Naive B cell (primary cell): Measurements from ENCODE around the gene DNAI2. TPM values are rescaled to one million over a fixed set of nuclear protein-coding genes. Genes with fewer than 3 reads are reported as not detected.
A peak's percentile ranks its signal among the peaks of the same experiment; 100 is the strongest.
"Not testable (repeated sequence)": the region's sequence is repeated elsewhere in the genome, so short reads cannot be mapped to it uniquely, and the experiment has no call there.

Experiments used
- ATAC-seq, 2 donors: fragments of 150-1000 bp; cut with Tn5 transposase; 2 replicates each; pipeline ENCODE4 v1.10.0; 2021; ENCODE audit warnings: low read depth in 2 of 2, mild to moderate bottlenecking in 2 of 2, moderate library complexity in 2 of 2
- DNase-seq: peaks from one replicate; pipeline ENCODE4 v3.0.0; 2022
- H3K27ac Mint-ChIP-seq, 6 donors: one replicate each; pipeline ENCODE4 v1.8.0; 2020 to 2022; ENCODE audit warnings: mild to moderate bottlenecking in 6 of 6, mixed read lengths in 6 of 6, moderate library complexity in 5 of 6, inconsistent platforms in 2 of 6
- H3K27me3 Mint-ChIP-seq, 3 donors: one replicate each; pipeline ENCODE4 v1.8.0; 2021 to 2022; ENCODE audit warnings: mixed read lengths in 3 of 3, mild to moderate bottlenecking in 1 of 3
- H3K36me3 Mint-ChIP-seq, 2 donors: one replicate each; pipeline ENCODE4 v1.8.0; 2020 to 2022; ENCODE audit warnings: mixed read lengths in 2 of 2, inconsistent platforms in 1 of 2, mild to moderate bottlenecking in 1 of 2
- H3K4me1 Mint-ChIP-seq, 3 donors: one replicate each; pipeline ENCODE4 v1.8.0; 2020 to 2022; ENCODE audit warnings: mixed read lengths in 3 of 3, inconsistent platforms in 1 of 3, mild to moderate bottlenecking in 1 of 3, moderate library complexity in 1 of 3
- H3K4me3 Mint-ChIP-seq, 8 donors: one replicate each; pipeline ENCODE4 v1.8.0; 2020 to 2022; ENCODE audit warnings: mild to moderate bottlenecking in 8 of 8, mixed read lengths in 8 of 8, moderate library complexity in 8 of 8, inconsistent platforms in 2 of 8
- H3K9me3 Mint-ChIP-seq, 7 donors: one replicate each; pipeline ENCODE4 v1.8.0; 2020 to 2022; ENCODE audit warnings: mixed read lengths in 7 of 7, mild to moderate bottlenecking in 5 of 7, inconsistent platforms in 2 of 7, moderate library complexity in 1 of 7
- polyA plus RNA-seq, 6 donors: library from polyadenylated mRNA; unstranded; fragments of 300-500 nt; fragmentation: Illumina TruSeq; gene quantifications; one replicate each; pipeline ENCODE4 v1.2.3, GENCODE V29; 2021; ENCODE audit warnings: low read depth in 6 of 6

Gene DNAI2
- polyA plus RNA-seq, 6 donors from 2014 or later, result not detected

- Mint-ChIP-seq H3K27me3 (peaks cover 11 to 71% (median 69%) of the 10 kb centered on the region in 3 donors), H3K36me3 (peaks cover 0 to 7% of the 10 kb centered on the region in 2 donors), H3K9me3 (peaks cover 0 to 1% (median 0%) of the 10 kb centered on the region in 7 donors), H3K27ac (peak overlapping the region in 2 of 6 donors; percentile 47 to 54), H3K4me1 (peaks cover 10 to 18% (median 12%) of the 10 kb centered on the region in 3 donors), H3K4me3 (no peak overlapping the region)
- DNase-seq (no peak), ATAC-seq (no peak)
These were observed 1.3 kb upstream of the DNAI2 start for GRCh38 chr17:74272731-74273201.

GRCh38 chr17:74274709-74275340, 791 bp downstream of the DNAI2 start:
- Mint-ChIP-seq H3K4me1 (peaks cover 10 to 20% (median 12%) of the 10 kb centered on the region in 3 donors), H3K4me3 (peak overlapping the region in 5 of 8 donors; percentile 46 to 57 (median 52)), H3K9me3 (peaks cover 0 to 1% (median 0%) of the 10 kb centered on the region in 7 donors), H3K27me3 (peaks cover 6 to 57% (median 52%) of the 10 kb centered on the region in 3 donors), H3K27ac (peak overlapping the region in 1 of 6 donors; percentile 57), H3K36me3 (peaks cover 0 to 7% of the 10 kb centered on the region in 2 donors)
- DNase-seq (no peak), ATAC-seq (no peak)

GRCh38 chr17:74276051-74276476, 2.0 kb downstream of the DNAI2 start:
- H3K27me3 Mint-ChIP-seq, result peaks cover 6 to 48% (median 47%) of the 10 kb centered on the region in 3 donors
- H3K4me1 Mint-ChIP-seq, result peaks cover 10 to 24% (median 12%) of the 10 kb centered on the region in 3 donors
- H3K9me3 Mint-ChIP-seq, result peaks cover 0 to 1% (median 0%) of the 10 kb centered on the region in 7 donors
- peaks cover 0 to 7% of the 10 kb centered on the region in 2 donors for H3K36me3 Mint-ChIP-seq
- DNase-seq (no peak), ATAC-seq (no peak)
- peak overlapping the region in 1 of 8 donors; percentile 25 for H3K4me3 Mint-ChIP-seq
- H3K27ac Mint-ChIP-seq, result peak overlapping the region in 2 of 6 donors; percentile 47 to 51

- peaks cover 10 to 24% (median 12%) of the 10 kb centered on the region in 3 donors for H3K4me1 Mint-ChIP-seq
- no peak for DNase-seq
These were observed 2.5 kb downstream of the DNAI2 start for GRCh38 chr17:74276541-74277009.

GRCh38 chr17:74277935-74278334, 3.9 kb downstream of the DNAI2 start:
- H3K4me1 Mint-ChIP-seq, result peaks cover 10 to 25% (median 12%) of the 10 kb centered on the region in 3 donors
- H3K4me3 Mint-ChIP-seq, result no peak overlapping the region
- H3K9me3 Mint-ChIP-seq, result no peaks in the 10 kb centered on the region
- H3K27me3 Mint-ChIP-seq, result peaks cover 6 to 44% (median 44%) of the 10 kb centered on the region in 3 donors
- DNase-seq (no peak), ATAC-seq (no peak)
- no peak overlapping the region for H3K27ac Mint-ChIP-seq
- peaks cover 0 to 7% of the 10 kb centered on the region in 2 donors for H3K36me3 Mint-ChIP-seq

More at GRCh38 chr17:74276541-74277009, 2.5 kb downstream of the DNAI2 start:
- Mint-ChIP-seq H3K9me3 (peaks cover 0 to 1% (median 0%) of the 10 kb centered on the region in 7 donors), H3K27ac (peak overlapping the region in 1 of 6 donors; percentile 47), H3K27me3 (peaks cover 6 to 48% (median 47%) of the 10 kb centered on the region in 3 donors), H3K4me3 (peak overlapping the region in 1 of 8 donors; percentile 29), H3K36me3 (peaks cover 0 to 7% of the 10 kb centered on the region in 2 donors)
- no peak for ATAC-seq

GRCh38 chr17:74279617-74280016, 5.6 kb downstream of the DNAI2 start:
- Mint-ChIP-seq H3K27me3 (peaks cover 3 to 31% (median 31%) of the 10 kb centered on the region in 3 donors), H3K27ac (peak overlapping the region in 1 of 6 donors; percentile 89), H3K4me1 (peaks cover 1 to 16% (median 3%) of the 10 kb centered on the region in 3 donors)
- H3K4me3 Mint-ChIP-seq, H3K36me3 Mint-ChIP-seq, ATAC-seq, H3K9me3 Mint-ChIP-seq, DNase-seq: not testable (repeated sequence)

- no peak overlapping the region for H3K4me3 Mint-ChIP-seq
- H3K27me3 Mint-ChIP-seq, result peaks cover 0 to 31% (median 26%) of the 10 kb centered on the region in 3 donors
- no peaks in the 10 kb centered on the region for H3K9me3 Mint-ChIP-seq
- H3K4me1 Mint-ChIP-seq, result peaks cover 0 to 16% (median 0%) of the 10 kb centered on the region in 3 donors
- ATAC-seq (peak; percentile 27 to 37), DNase-seq (no peak)
- H3K27ac Mint-ChIP-seq, result no peak overlapping the region
- peaks cover 0 to 7% of the 10 kb centered on the region in 2 donors for H3K36me3 Mint-ChIP-seq
These were observed 6.1 kb downstream of the DNAI2 start for GRCh38 chr17:74280093-74280513.

- H3K27ac Mint-ChIP-seq, result no peak overlapping the region
- H3K27me3 Mint-ChIP-seq, result peaks cover 4 to 15% (median 10%) of the 10 kb centered on the region in 3 donors
- no peak overlapping the region for H3K4me3 Mint-ChIP-seq
- DNase-seq (no peak), ATAC-seq (no peak)
- no peaks in the 10 kb centered on the region for H3K9me3 Mint-ChIP-seq
- H3K4me1 Mint-ChIP-seq, result peaks cover 0 to 14% (median 0%) of the 10 kb centered on the region in 3 donors
- H3K36me3 Mint-ChIP-seq, result no peaks in the 10 kb centered on the region
These were observed 7.8 kb downstream of the DNAI2 start for GRCh38 chr17:74281799-74282198.

- not testable (repeated sequence) for H3K36me3 Mint-ChIP-seq, H3K4me3 Mint-ChIP-seq, H3K27ac Mint-ChIP-seq, H3K9me3 Mint-ChIP-seq, DNase-seq, ATAC-seq
- Mint-ChIP-seq H3K4me1 (peaks cover 0 to 14% (median 0%) of the 10 kb centered on the region in 3 donors), H3K27me3 (peaks cover 4 to 13% (median 13%) of the 10 kb centered on the region in 3 donors)
These were observed 8.2 kb downstream of the DNAI2 start for GRCh38 chr17:74282274-74282586.

GRCh38 chr17:74282587-74283370, 8.7 kb downstream of the DNAI2 start:
- ATAC-seq (no peak), DNase-seq (no peak)
- no peak overlapping the region for H3K4me3 Mint-ChIP-seq
- H3K27ac Mint-ChIP-seq, result peak overlapping the region in 2 of 6 donors; percentile 19 to 52
- H3K9me3 Mint-ChIP-seq, result no peaks in the 10 kb centered on the region
- peaks cover 0 to 14% (median 0%) of the 10 kb centered on the region in 3 donors for H3K4me1 Mint-ChIP-seq
- H3K27me3 Mint-ChIP-seq, result peaks cover 4 to 15% (median 13%) of the 10 kb centered on the region in 3 donors
- H3K36me3 Mint-ChIP-seq, result no peaks in the 10 kb centered on the region

GRCh38 chr17:74283371-74283673, 9.3 kb downstream of the DNAI2 start:
- Mint-ChIP-seq H3K27ac (no peak overlapping the region), H3K27me3 (peaks cover 4 to 18% (median 15%) of the 10 kb centered on the region in 3 donors), H3K36me3 (no peaks in the 10 kb centered on the region), H3K4me3 (no peak overlapping the region), H3K9me3 (no peaks in the 10 kb centered on the region), H3K4me1 (peaks cover 0 to 14% (median 0%) of the 10 kb centered on the region in 3 donors)
- ATAC-seq, result no peak
- DNase-seq, result no peak

GRCh38 chr17:74287031-74287602, 13.1 kb downstream of the DNAI2 start:
- Mint-ChIP-seq H3K4me1 (peaks cover 0 to 8% (median 0%) of the 10 kb centered on the region in 3 donors), H3K9me3 (no peaks in the 10 kb centered on the region), H3K27ac (peak overlapping the region in 2 of 6 donors; percentile 24 to 62), H3K36me3 (no peaks in the 10 kb centered on the region), H3K27me3 (peaks cover 4 to 23% (median 19%) of the 10 kb centered on the region in 3 donors), H3K4me3 (no peak overlapping the region)
- ATAC-seq, result no peak
- DNase-seq, result no peak

GRCh38 chr17:74288785-74289184, 14.8 kb downstream of the DNAI2 start:
- Mint-ChIP-seq H3K27ac (peak overlapping the region in 1 of 6 donors; percentile 38), H3K4me1 (peaks cover 0 to 6% (median 0%) of the 10 kb centered on the region in 3 donors), H3K36me3 (no peaks in the 10 kb centered on the region), H3K9me3 (no peaks in the 10 kb centered on the region), H3K4me3 (peak overlapping the region in 1 of 8 donors; percentile 32), H3K27me3 (peaks cover 4 to 16% (median 12%) of the 10 kb centered on the region in 3 donors)
- ATAC-seq (no peak), DNase-seq (no peak)
